NT2/D1 (cell line): ENCODE measurements around the gene SDK2.

ENCODE experiments used
- SUZ12 ChIP-seq: IDR thresholded peaks from 2 replicates; pipeline ENCODE4 v1.6.1; 2011; ENCODE audit not compliant: insufficient read length, insufficient read depth; ENCODE audit errors: extremely low read depth
- ZNF274 ChIP-seq: IDR thresholded peaks from 2 replicates; pipeline ENCODE4 v1.6.1; 2011; ENCODE audit warnings: mild to moderate bottlenecking, low read depth, low read length

DNA sequence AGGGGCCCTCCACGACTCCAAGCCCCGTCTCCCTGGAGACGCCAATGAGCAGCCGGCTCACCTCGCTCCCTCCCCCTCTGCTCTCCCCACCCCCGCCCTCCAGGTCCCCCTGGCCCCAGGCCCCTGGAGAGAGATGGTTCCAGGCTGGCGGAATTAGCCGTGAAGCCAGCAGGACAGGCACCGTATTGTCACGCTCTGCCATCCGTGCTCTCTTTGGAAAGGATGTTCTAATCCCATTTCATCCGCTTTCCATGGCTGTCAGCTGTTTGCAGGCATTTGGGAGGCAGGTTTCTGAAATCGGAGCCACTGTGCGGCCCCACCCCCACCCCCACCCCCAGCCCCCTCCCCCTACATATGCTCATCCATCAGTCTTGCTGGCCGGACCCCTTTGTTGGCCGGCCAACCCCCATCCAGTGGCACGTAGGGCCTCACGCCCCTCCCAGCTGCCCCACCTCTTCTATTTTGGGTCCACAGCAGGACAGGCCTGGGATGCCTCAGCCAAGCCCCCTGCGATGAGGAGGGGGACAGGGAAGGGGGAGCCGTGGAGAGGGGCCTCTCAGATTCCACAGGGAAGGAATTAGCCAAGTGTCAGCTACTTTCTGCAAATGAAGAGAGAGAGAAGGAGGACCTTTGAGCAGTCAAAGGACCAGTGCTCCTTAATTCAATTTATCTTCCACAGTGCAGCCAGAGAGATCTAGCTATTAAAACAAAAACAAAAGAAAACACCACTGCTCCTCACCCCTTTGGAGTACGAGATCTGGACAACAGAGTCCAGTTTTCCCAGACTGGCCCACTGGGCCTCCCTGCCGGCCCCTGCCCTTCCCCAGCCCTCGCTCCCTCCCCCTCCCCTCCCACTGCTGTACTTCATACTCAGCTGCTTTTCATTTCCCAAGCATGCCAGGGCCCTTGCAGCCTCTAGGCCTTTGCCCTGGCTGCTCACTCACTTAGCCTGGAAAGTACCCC lies 30.7 kb downstream of the SDK2 start:
- TF ChIP-seq SUZ12 (no peak), ZNF274 (no peak)
